Upper lobe of right lung (tissue), 1 donor: ENCODE data around the gene FOXJ2. TPM values are rescaled to one million over a fixed set of nuclear protein-coding genes. Genes with fewer than 3 reads are reported as not detected.
"Not testable (repeated sequence)": the region's sequence is repeated elsewhere in the genome, so short reads cannot be mapped to it uniquely, and the experiment has no call there.

ENCODE experiments used
- ATAC-seq: fragments of 200-7000 bp; cut with Tn5 transposase; one replicate; pipeline ENCODE4 v1.9.1; 2020; ENCODE audit warnings: mild to moderate bottlenecking, moderate library complexity
- DNase-seq: peaks from one replicate; pipeline ENCODE4 v3.0.0-alpha.2; 2020
- H3K27ac ChIP-seq: fragments of 200-600 bp; one replicate; pipeline ENCODE4 v1.8.0; 2022
- H3K27me3 ChIP-seq: fragments of 200-600 bp; one replicate; pipeline ENCODE4 v1.8.0; 2022; ENCODE audit warnings: mild to moderate bottlenecking
- H3K36me3 ChIP-seq: fragments of 200-600 bp; one replicate; pipeline ENCODE4 v1.8.0; 2022
- H3K4me1 ChIP-seq: fragments of 200-600 bp; one replicate; pipeline ENCODE4 v1.8.0; 2022
- H3K4me3 ChIP-seq: fragments of 200-600 bp; one replicate; pipeline ENCODE4 v1.8.0; 2022; ENCODE audit warnings: mild to moderate bottlenecking
- H3K9me3 ChIP-seq: fragments of 200-600 bp; one replicate; pipeline ENCODE4 v1.8.0; 2022
- intact Hi-C: fragments of 100-400 bp; cut with DNase I; formaldehyde crosslinking; loops from one replicate; pipeline ENCODE4 v1.11.0; 2022
- total RNA-seq: library from RNA; stranded (reverse); fragmentation: NEBNext Ultra II Directional; extraction: Animal tissue kit (Norgen Biotek cat#: 25700); gene quantifications from one replicate; pipeline ENCODE4 v1.2.1, GENCODE V29; 2021
- TF ChIP-seq, protein P1 (sequence below): fragments of 200-600 bp; IDR thresholded peaks from one replicate; pipeline ENCODE4 v1.8.0; 2022; ENCODE audit warnings: antibody characterized with exemption
- donor health status: DM: no; HTN: yes; CAD: no; lungs with severe emphysema.

Gene FOXJ2
- total RNA-seq, 1 donor from 2014 or later, result 20.3 TPM

- Histone ChIP-seq H3K4me3 (no peak overlapping the region), H3K27me3 (no peaks in the 10 kb centered on the region), H3K27ac (no peak overlapping the region), H3K9me3 (no peaks in the 10 kb centered on the region), H3K4me1 (peaks cover 6% of the 10 kb centered on the region), H3K36me3 (no peaks in the 10 kb centered on the region)
- DNase-seq, result no peak
- intact Hi-C loops, result no loop called here
- peak; percentile 23 for ATAC-seq
- TF ChIP-seq, protein P1, sequence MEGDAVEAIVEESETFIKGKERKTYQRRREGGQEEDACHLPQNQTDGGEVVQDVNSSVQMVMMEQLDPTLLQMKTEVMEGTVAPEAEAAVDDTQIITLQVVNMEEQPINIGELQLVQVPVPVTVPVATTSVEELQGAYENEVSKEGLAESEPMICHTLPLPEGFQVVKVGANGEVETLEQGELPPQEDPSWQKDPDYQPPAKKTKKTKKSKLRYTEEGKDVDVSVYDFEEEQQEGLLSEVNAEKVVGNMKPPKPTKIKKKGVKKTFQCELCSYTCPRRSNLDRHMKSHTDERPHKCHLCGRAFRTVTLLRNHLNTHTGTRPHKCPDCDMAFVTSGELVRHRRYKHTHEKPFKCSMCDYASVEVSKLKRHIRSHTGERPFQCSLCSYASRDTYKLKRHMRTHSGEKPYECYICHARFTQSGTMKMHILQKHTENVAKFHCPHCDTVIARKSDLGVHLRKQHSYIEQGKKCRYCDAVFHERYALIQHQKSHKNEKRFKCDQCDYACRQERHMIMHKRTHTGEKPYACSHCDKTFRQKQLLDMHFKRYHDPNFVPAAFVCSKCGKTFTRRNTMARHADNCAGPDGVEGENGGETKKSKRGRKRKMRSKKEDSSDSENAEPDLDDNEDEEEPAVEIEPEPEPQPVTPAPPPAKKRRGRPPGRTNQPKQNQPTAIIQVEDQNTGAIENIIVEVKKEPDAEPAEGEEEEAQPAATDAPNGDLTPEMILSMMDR, result peak; percentile 39
Observed at GRCh38 chr12:8078398-8078797, 45.9 kb downstream of the FOXJ2 start.

DNA sequence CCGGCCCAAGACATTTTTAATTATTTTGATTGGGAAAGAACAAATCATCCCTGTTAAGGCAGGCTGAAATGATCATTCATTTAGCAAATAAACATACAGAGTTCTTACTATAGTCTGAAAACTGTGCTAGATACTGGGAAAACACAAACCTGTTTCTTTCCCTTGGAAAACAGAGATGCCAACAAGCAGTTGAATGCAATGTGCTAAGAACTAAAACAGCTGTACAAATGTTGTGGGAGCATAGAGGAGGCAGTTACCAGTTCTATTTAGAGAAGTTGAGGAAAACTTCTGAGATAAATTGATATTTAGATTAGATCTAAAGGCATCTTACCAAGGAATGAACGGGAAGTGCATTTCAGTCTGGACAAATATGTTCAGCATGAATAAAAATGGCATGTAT is 46.4 kb downstream of the FOXJ2 start:
- no peak overlapping the region for H3K4me3 ChIP-seq
- no peak overlapping the region for H3K27ac ChIP-seq
- H3K36me3 ChIP-seq, result no peaks in the 10 kb centered on the region
- H3K4me1 ChIP-seq, result peaks cover 12% of the 10 kb centered on the region
- no peaks in the 10 kb centered on the region for H3K9me3 ChIP-seq
- ATAC-seq (no peak), DNase-seq (no peak)
- H3K27me3 ChIP-seq, result no peaks in the 10 kb centered on the region
- intact Hi-C loops, result no loop called here
- TF ChIP-seq, protein P1, result no peak

- no peak for DNase-seq
- H3K4me3 ChIP-seq, result no peak overlapping the region
- intact Hi-C loops, result no loop called here
- ATAC-seq, result no peak
- no peak overlapping the region for H3K27ac ChIP-seq
- no peaks in the 10 kb centered on the region for H3K36me3 ChIP-seq
- H3K4me1 ChIP-seq, result peaks cover 18% of the 10 kb centered on the region
- H3K27me3 ChIP-seq, result no peaks in the 10 kb centered on the region
- TF ChIP-seq, protein P1, result no peak
- H3K9me3 ChIP-seq, result no peaks in the 10 kb centered on the region
Observed at GRCh38 chr12:8080120-8080519, 47.6 kb downstream of the FOXJ2 start.

- peaks cover 18% of the 10 kb centered on the region for H3K4me1 ChIP-seq
- peak overlapping the region; percentile 89 for H3K4me3 ChIP-seq
- peak overlapping the region; percentile 97 for H3K27ac ChIP-seq
- no peaks in the 10 kb centered on the region for H3K9me3 ChIP-seq
- ATAC-seq (no peak), DNase-seq (no peak)
- TF ChIP-seq, protein P1, result no peak
- intact Hi-C loops, result no loop called here
- H3K36me3 ChIP-seq, result peaks cover 6% of the 10 kb centered on the region
- H3K27me3 ChIP-seq, result no peaks in the 10 kb centered on the region
Observed at GRCh38 chr12:8081251-8081920, 48.9 kb downstream of the FOXJ2 start.

GRCh38 chr12:8082808-8083100 is 50.2 kb downstream of the FOXJ2 start:
- peaks cover 8% of the 10 kb centered on the region for H3K36me3 ChIP-seq
- intact Hi-C loops, result no loop called here
- ATAC-seq, result no peak
- H3K27ac ChIP-seq, result no peak overlapping the region
- H3K4me3 ChIP-seq, result peak overlapping the region; percentile 89
- H3K4me1 ChIP-seq, result peaks cover 27% of the 10 kb centered on the region
- no peak for DNase-seq
- no peaks in the 10 kb centered on the region for H3K9me3 ChIP-seq
- no peaks in the 10 kb centered on the region for H3K27me3 ChIP-seq
- TF ChIP-seq, protein P1, result no peak

DNA sequence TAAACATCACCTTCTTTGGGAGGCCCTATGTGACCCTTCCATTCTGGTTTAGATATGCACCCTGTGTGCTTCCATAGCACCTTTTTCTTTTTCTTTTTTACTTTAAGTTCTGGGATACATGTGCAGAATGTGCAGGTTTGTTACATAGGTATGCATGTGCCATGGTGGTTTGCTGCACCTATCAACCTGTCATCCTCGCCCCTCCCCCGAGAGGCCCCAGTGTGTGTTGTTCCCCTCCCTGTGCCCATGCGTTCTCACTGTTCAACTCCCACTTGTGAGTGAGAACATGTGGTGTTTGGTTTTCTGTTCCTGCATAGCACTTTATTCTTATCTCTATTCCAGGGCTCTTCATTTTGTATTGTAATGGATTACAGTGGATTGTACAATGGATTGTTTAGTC is 51.8 kb downstream of the FOXJ2 start:
- ATAC-seq, H3K4me3 ChIP-seq, DNase-seq, intact Hi-C loops, H3K9me3 ChIP-seq, H3K36me3 ChIP-seq, H3K27ac ChIP-seq, H3K27me3 ChIP-seq: not testable (repeated sequence)
- H3K4me1 ChIP-seq, result peaks cover 29% of the 10 kb centered on the region
